Measurements from ENCODE around the gene SLC39A8.

Gene SLC39A8

GRCh38 chr4:102234243-102234838, 110.9 kb downstream of the SLC39A8 start:
- Histone ChIP-seq H3K18ac (ENCODE audit: low read length) (no peak overlapping the region), H4K8ac (ENCODE audit: low read depth, low read length) (no peak overlapping the region), H3K27ac (replicated peaks; ENCODE audit: low read length) (no peak overlapping the region), H3K27me3 (ENCODE audit: control insufficient read depth in 3 of 3, insufficient read depth in 3 of 3, low read depth in 1 of 3, low read length in 3 of 3) (no peaks in the 10 kb centered on the region), H2AK5ac (ENCODE audit: low read depth, low read length) (no peak overlapping the region), H4K91ac (ENCODE audit: low read depth, low read length, poor library complexity) (no peak overlapping the region), H3K9me3 (replicated peaks in 1 of 2; ENCODE audit: control insufficient read depth in 2 of 2, insufficient read depth in 1 of 2, low read depth in 1 of 2, low read length in 2 of 2) (peaks cover 3 to 9% of the 10 kb centered on the region in 2 donors), H2AFZ (ENCODE audit: low read length) (no peak overlapping the region), H3K36me3 (replicated peaks in 1 of 2; ENCODE audit: control insufficient read depth in 2 of 2, insufficient read depth in 2 of 2, low read length in 2 of 2) (no peaks in the 10 kb centered on the region), H3K4ac (ENCODE audit: low read length) (no peak overlapping the region), H3K79me1 (ENCODE audit: low read depth, low read length) (no peaks in the 10 kb centered on the region), H3K4me3 (ENCODE audit: low read length in 2 of 2) (no peak overlapping the region), H3K4me2 (ENCODE audit: insufficient read depth, low read length, poor library complexity, severe bottlenecking) (no peak overlapping the region), H2BK5ac (ENCODE audit: low read length) (peak overlapping the region; percentile 75), H3K14ac (ENCODE audit: low read length) (no peak overlapping the region), H3K4me1 (ENCODE audit: control insufficient read depth in 2 of 2, insufficient read depth in 1 of 2, low read depth in 1 of 2, low read length in 2 of 2) (no peaks in the 10 kb centered on the region), H2BK12ac (ENCODE audit: low read length) (no peak overlapping the region), H3K9ac (ENCODE audit: low read depth, low read length, poor library complexity) (no peak overlapping the region), H2BK15ac (ENCODE audit: low read length) (no peak overlapping the region), H2BK120ac (ENCODE audit: low read depth, low read length) (no peak overlapping the region), H3K23ac (ENCODE audit: low read depth, low read length, poor library complexity) (no peak overlapping the region)
- no peak for DNase-seq (ENCODE audit: low spot score)
- WGBS, 2 donors (ENCODE audit: extremely low coverage in 2 of 2, insufficient read length in 2 of 2, insufficient replicate concordance in 1 of 2): no CpG with 5 or more reads among the region's 15 CpGs

- Histone ChIP-seq H3K23ac (ENCODE audit: low read depth, low read length, poor library complexity) (no peak overlapping the region), H2BK15ac (ENCODE audit: low read length) (no peak overlapping the region), H4K8ac (ENCODE audit: low read depth, low read length) (no peak overlapping the region), H2BK12ac (ENCODE audit: low read length) (no peak overlapping the region), H3K36me3 (replicated peaks in 1 of 2; ENCODE audit: control insufficient read depth in 2 of 2, insufficient read depth in 2 of 2, low read length in 2 of 2) (no peaks in the 10 kb centered on the region), H2AFZ (ENCODE audit: low read length) (no peak overlapping the region), H3K4me3 (ENCODE audit: low read length in 2 of 2) (no peak overlapping the region), H3K27ac (replicated peaks; ENCODE audit: low read length) (no peak overlapping the region), H3K14ac (ENCODE audit: low read length) (no peak overlapping the region), H4K91ac (ENCODE audit: low read depth, low read length, poor library complexity) (no peak overlapping the region), H3K18ac (ENCODE audit: low read length) (no peak overlapping the region), H3K79me1 (ENCODE audit: low read depth, low read length) (no peaks in the 10 kb centered on the region), H2AK5ac (ENCODE audit: low read depth, low read length) (no peak overlapping the region), H3K27me3 (ENCODE audit: control insufficient read depth in 3 of 3, insufficient read depth in 3 of 3, low read depth in 1 of 3, low read length in 3 of 3) (no peaks in the 10 kb centered on the region), H2BK5ac (ENCODE audit: low read length) (no peak overlapping the region), H3K4me1 (ENCODE audit: control insufficient read depth in 2 of 2, insufficient read depth in 1 of 2, low read depth in 1 of 2, low read length in 2 of 2) (no peaks in the 10 kb centered on the region), H2BK120ac (ENCODE audit: low read depth, low read length) (no peak overlapping the region), H3K9me3 (replicated peaks in 1 of 2; ENCODE audit: control insufficient read depth in 2 of 2, insufficient read depth in 1 of 2, low read depth in 1 of 2, low read length in 2 of 2) (peaks cover 3 to 9% of the 10 kb centered on the region in 2 donors), H3K4ac (ENCODE audit: low read length) (no peak overlapping the region), H3K9ac (ENCODE audit: low read depth, low read length, poor library complexity) (no peak overlapping the region), H3K4me2 (ENCODE audit: insufficient read depth, low read length, poor library complexity, severe bottlenecking) (no peak overlapping the region)
- no peak for DNase-seq (ENCODE audit: low spot score)
Observed at GRCh38 chr4:102230194-102230593, 115.1 kb downstream of the SLC39A8 start.

DNA sequence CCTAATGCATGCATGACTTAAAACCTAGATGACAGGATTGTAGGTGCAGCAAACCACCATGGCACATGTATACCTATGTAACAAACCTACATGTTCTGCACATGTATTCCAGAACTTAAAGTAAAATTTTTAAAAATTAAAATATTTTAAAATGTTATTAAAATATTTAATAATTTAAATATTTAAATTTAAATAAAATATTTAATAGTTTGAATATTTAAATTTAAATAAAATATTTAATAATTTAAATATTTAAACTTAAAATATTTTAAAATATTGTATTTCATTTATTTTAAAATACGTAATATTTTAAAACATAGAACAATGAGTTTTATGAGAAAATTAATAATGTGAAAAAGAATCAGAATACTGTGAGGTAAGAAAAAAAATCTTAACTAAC, 117.9 kb downstream of the SLC39A8 start:
- Histone ChIP-seq H3K27me3 (ENCODE audit: control insufficient read depth in 3 of 3, insufficient read depth in 3 of 3, low read depth in 1 of 3, low read length in 3 of 3) (no peaks in the 10 kb centered on the region), H2AK5ac (ENCODE audit: low read depth, low read length) (no peak overlapping the region), H2BK120ac (ENCODE audit: low read depth, low read length) (no peak overlapping the region), H3K9ac (ENCODE audit: low read depth, low read length, poor library complexity) (no peak overlapping the region), H3K4me1 (ENCODE audit: control insufficient read depth in 2 of 2, insufficient read depth in 1 of 2, low read depth in 1 of 2, low read length in 2 of 2) (no peaks in the 10 kb centered on the region), H2BK12ac (ENCODE audit: low read length) (no peak overlapping the region), H4K8ac (ENCODE audit: low read depth, low read length) (no peak overlapping the region), H2AFZ (ENCODE audit: low read length) (no peak overlapping the region), H3K23ac (ENCODE audit: low read depth, low read length, poor library complexity) (no peak overlapping the region), H2BK5ac (ENCODE audit: low read length) (no peak overlapping the region), H2BK15ac (ENCODE audit: low read length) (no peak overlapping the region), H3K18ac (ENCODE audit: low read length) (no peak overlapping the region), H3K27ac (replicated peaks; ENCODE audit: low read length) (no peak overlapping the region), H3K79me1 (ENCODE audit: low read depth, low read length) (no peaks in the 10 kb centered on the region), H3K14ac (ENCODE audit: low read length) (no peak overlapping the region), H3K4ac (ENCODE audit: low read length) (no peak overlapping the region), H3K4me2 (ENCODE audit: insufficient read depth, low read length, poor library complexity, severe bottlenecking) (no peak overlapping the region), H3K36me3 (replicated peaks in 1 of 2; ENCODE audit: control insufficient read depth in 2 of 2, insufficient read depth in 2 of 2, low read length in 2 of 2) (no peaks in the 10 kb centered on the region), H3K4me3 (ENCODE audit: low read length in 2 of 2) (no peak overlapping the region), H4K91ac (ENCODE audit: low read depth, low read length, poor library complexity) (no peak overlapping the region), H3K9me3 (replicated peaks in 1 of 2; ENCODE audit: control insufficient read depth in 2 of 2, insufficient read depth in 1 of 2, low read depth in 1 of 2, low read length in 2 of 2) (no peaks in the 10 kb centered on the region)
- WGBS, 2 donors (ENCODE audit: extremely low coverage in 2 of 2, insufficient read length in 2 of 2, insufficient replicate concordance in 1 of 2): no CpG with 5 or more reads among the region's 1 CpG
- no peak for DNase-seq (ENCODE audit: low spot score)

DNA sequence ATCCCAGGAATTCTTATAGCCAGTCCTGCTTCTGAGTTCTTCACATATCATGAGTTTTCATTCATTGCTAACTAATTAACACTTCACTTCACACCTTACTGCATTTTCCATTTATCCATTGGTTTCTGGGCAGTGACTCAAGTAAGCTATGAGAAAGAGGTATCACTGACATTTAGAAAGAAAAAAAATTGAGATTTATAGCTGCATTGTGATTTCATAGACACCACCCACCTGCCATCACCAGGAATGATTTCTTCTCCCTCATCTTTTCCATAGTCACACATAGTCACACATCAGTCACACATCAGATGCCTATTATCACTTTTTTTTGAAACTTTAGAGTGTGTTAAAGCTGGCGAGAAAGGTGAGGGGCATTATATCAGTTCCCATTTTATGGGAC, 121.8 kb downstream of the SLC39A8 start:
- H3K79me1 ChIP-seq (ENCODE audit: low read depth, low read length): no peaks in the 10 kb centered on the region
- no peak overlapping the region for H3K14ac ChIP-seq (ENCODE audit: low read length)
- peaks cover 4 to 9% of the 10 kb centered on the region in 2 donors for H3K4me1 ChIP-seq (ENCODE audit: control insufficient read depth in 2 of 2, insufficient read depth in 1 of 2, low read depth in 1 of 2, low read length in 2 of 2)
- H3K4ac ChIP-seq (ENCODE audit: low read length): no peak overlapping the region
- no peak overlapping the region for H2BK15ac ChIP-seq (ENCODE audit: low read length)
- H3K27me3 ChIP-seq (ENCODE audit: control insufficient read depth in 3 of 3, insufficient read depth in 3 of 3, low read depth in 1 of 3, low read length in 3 of 3): no peaks in the 10 kb centered on the region
- H4K8ac ChIP-seq (ENCODE audit: low read depth, low read length): no peak overlapping the region
- H2BK5ac ChIP-seq (ENCODE audit: low read length): no peak overlapping the region
- H2BK120ac ChIP-seq (ENCODE audit: low read depth, low read length): no peak overlapping the region
- no peak overlapping the region for H2BK12ac ChIP-seq (ENCODE audit: low read length)
- no peak overlapping the region for H4K91ac ChIP-seq (ENCODE audit: low read depth, low read length, poor library complexity)
- no peak overlapping the region for H3K18ac ChIP-seq (ENCODE audit: low read length)
- no peak overlapping the region for H3K23ac ChIP-seq (ENCODE audit: low read depth, low read length, poor library complexity)
- no peak overlapping the region for H2AFZ ChIP-seq (ENCODE audit: low read length)
- no CpG with 5 or more reads among the region's 1 CpG for WGBS, 2 donors (ENCODE audit: extremely low coverage in 2 of 2, insufficient read length in 2 of 2, insufficient replicate concordance in 1 of 2)
- no peaks in the 10 kb centered on the region for H3K9me3 ChIP-seq (replicated peaks in 1 of 2; ENCODE audit: control insufficient read depth in 2 of 2, insufficient read depth in 1 of 2, low read depth in 1 of 2, low read length in 2 of 2)
- no peak overlapping the region for H3K4me2 ChIP-seq (ENCODE audit: insufficient read depth, low read length, poor library complexity, severe bottlenecking)
- no peaks in the 10 kb centered on the region for H3K36me3 ChIP-seq (replicated peaks in 1 of 2; ENCODE audit: control insufficient read depth in 2 of 2, insufficient read depth in 2 of 2, low read length in 2 of 2)
- no peak overlapping the region for H3K9ac ChIP-seq (ENCODE audit: low read depth, low read length, poor library complexity)
- no peak overlapping the region for H3K27ac ChIP-seq (replicated peaks; ENCODE audit: low read length)
- H3K4me3 ChIP-seq (ENCODE audit: low read length in 2 of 2): no peak overlapping the region
- no peak overlapping the region for H2AK5ac ChIP-seq (ENCODE audit: low read depth, low read length)
- DNase-seq (ENCODE audit: low spot score): no peak
